Nephron progenitor cell (in vitro differentiated cells): Measurements from ENCODE around the gene PCDH9.

Experiments
- DNase-seq: peaks from one replicate; pipeline ENCODE4 v3.0.0; 2021
- H3K27ac Mint-ChIP-seq: 2 replicates; pipeline ENCODE4 v1.8.0; 2021; ENCODE audit warnings: mild to moderate bottlenecking, moderate library complexity, mixed read lengths
- H3K27me3 Mint-ChIP-seq: 2 replicates; pipeline ENCODE4 v1.8.0; 2021; ENCODE audit warnings: mild to moderate bottlenecking, low read depth, mixed read lengths; ENCODE audit not compliant: poor library complexity
- H3K36me3 Mint-ChIP-seq: 2 replicates; pipeline ENCODE4 v1.8.0; 2021; ENCODE audit warnings: low read depth, mixed read lengths
- H3K4me1 Mint-ChIP-seq: 2 replicates; pipeline ENCODE4 v1.8.0; 2021; ENCODE audit warnings: mixed read lengths
- H3K4me3 Mint-ChIP-seq: 2 replicates; pipeline ENCODE4 v1.8.0; 2021; ENCODE audit warnings: mild to moderate bottlenecking, moderate library complexity, mixed read lengths
- H3K9me3 Mint-ChIP-seq: 2 replicates; pipeline ENCODE4 v1.8.0; 2021; ENCODE audit warnings: mild to moderate bottlenecking, moderate library complexity, mixed read lengths
- CTCF ChIP-seq: fragments of 200-600 bp; sonication (generic); IDR thresholded peaks from 2 replicates; pipeline ENCODE4 v1.5.0; 2021; ENCODE audit warnings: antibody characterized with exemption

Gene PCDH9

GRCh38 chr13:67036699-67037457, 193.3 kb downstream of the PCDH9 start:
- Mint-ChIP-seq H3K27ac (no peak overlapping the region), H3K27me3 (peaks cover 6% of the 10 kb centered on the region), H3K4me1 (no peaks in the 10 kb centered on the region), H3K36me3 (no peaks in the 10 kb centered on the region), H3K4me3 (no peak overlapping the region), H3K9me3 (no peaks in the 10 kb centered on the region)
- no peak for TF ChIP-seq CTCF
- no peak for DNase-seq

DNA sequence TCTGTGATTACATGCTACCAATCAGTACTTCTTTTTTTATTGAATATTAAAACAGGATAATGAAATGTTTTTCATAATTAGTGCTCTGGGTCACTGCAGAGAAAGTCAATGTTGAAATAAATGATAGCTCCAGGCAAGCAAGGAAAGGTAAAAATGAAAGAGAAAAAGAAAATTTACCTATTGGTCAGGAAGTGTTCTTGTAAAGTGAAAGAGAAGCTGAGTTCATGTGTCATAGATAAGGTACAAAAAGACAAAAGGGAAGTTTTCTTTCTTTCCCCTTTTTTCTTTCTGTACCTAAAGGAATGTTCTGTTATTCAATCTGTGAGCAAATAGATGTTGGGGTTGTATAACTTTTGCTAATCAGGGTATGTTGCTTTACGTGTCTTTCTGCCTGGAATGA, 197.0 kb downstream of the PCDH9 start:
- H3K9me3 Mint-ChIP-seq: no peaks in the 10 kb centered on the region
- peaks cover 6% of the 10 kb centered on the region for H3K27me3 Mint-ChIP-seq
- TF ChIP-seq CTCF: no peak
- no peak for DNase-seq
- H3K27ac Mint-ChIP-seq: no peak overlapping the region
- H3K36me3 Mint-ChIP-seq: no peaks in the 10 kb centered on the region
- H3K4me3 Mint-ChIP-seq: no peak overlapping the region
- no peaks in the 10 kb centered on the region for H3K4me1 Mint-ChIP-seq

- H3K27me3 Mint-ChIP-seq: no peaks in the 10 kb centered on the region
- H3K4me3 Mint-ChIP-seq: peak overlapping the region; percentile 7
- peaks cover 4% of the 10 kb centered on the region for H3K9me3 Mint-ChIP-seq
- no peak for DNase-seq
- H3K4me1 Mint-ChIP-seq: peaks cover 18% of the 10 kb centered on the region
- H3K36me3 Mint-ChIP-seq: no peaks in the 10 kb centered on the region
- no peak for TF ChIP-seq CTCF
- peak overlapping the region; percentile 29 for H3K27ac Mint-ChIP-seq
These were observed 206.8 kb downstream of the PCDH9 start for GRCh38 chr13:67023130-67023876.

- Mint-ChIP-seq H3K27ac (no peak overlapping the region), H3K36me3 (no peaks in the 10 kb centered on the region), H3K4me3 (no peak overlapping the region), H3K9me3 (no peaks in the 10 kb centered on the region), H3K4me1 (peaks cover 15% of the 10 kb centered on the region), H3K27me3 (no peaks in the 10 kb centered on the region)
- DNase-seq: no peak
- TF ChIP-seq CTCF: no peak
These were observed 211.4 kb downstream of the PCDH9 start for GRCh38 chr13:67018775-67019174.

DNA sequence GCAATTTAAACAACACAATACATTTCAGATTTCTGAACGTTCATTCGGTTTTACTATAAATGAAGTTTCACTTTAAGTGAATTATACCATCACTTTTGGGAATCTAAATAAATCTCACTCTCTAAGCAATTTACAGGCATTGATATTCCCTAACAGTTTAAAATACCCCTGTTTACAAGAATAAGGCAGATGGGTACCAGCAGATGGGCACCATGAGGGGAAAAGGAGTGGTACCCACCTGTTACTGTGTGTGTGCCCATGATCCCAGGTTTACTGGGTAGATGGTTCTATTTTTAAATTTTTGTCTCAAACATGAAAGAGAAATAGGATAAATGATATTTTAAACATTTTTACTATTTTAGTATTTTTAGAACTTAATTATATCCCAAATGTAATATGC, 212.9 kb downstream of the PCDH9 start:
- H3K4me3 Mint-ChIP-seq: no peak overlapping the region
- TF ChIP-seq CTCF: no peak
- H3K9me3 Mint-ChIP-seq: no peaks in the 10 kb centered on the region
- no peaks in the 10 kb centered on the region for H3K36me3 Mint-ChIP-seq
- H3K27me3 Mint-ChIP-seq: no peaks in the 10 kb centered on the region
- H3K4me1 Mint-ChIP-seq: peaks cover under 1% of the 10 kb centered on the region
- H3K27ac Mint-ChIP-seq: no peak overlapping the region
- no peak for DNase-seq
